HT1080 (cell line): ENCODE measurements around the gene DENND2D. TPM values are rescaled to one million over a fixed set of nuclear protein-coding genes. Genes with fewer than 3 reads are reported as not detected.

Experiments used
- DNase-seq: peaks from one replicate; pipeline ENCODE4 v3.0.0-alpha.2; 2015; ENCODE audit warnings: low read depth
- total RNA-seq: library from RNA; depleted of rRNA; stranded (reverse); fragments of >200 nt; shearing (Covaris generic); gene quantifications from 2 replicates; pipeline ENCODE4 v1.2.3, GENCODE V29; 2014

Gene DENND2D
- total RNA-seq, 1 experiment from 2014 or later: not detected

DNA sequence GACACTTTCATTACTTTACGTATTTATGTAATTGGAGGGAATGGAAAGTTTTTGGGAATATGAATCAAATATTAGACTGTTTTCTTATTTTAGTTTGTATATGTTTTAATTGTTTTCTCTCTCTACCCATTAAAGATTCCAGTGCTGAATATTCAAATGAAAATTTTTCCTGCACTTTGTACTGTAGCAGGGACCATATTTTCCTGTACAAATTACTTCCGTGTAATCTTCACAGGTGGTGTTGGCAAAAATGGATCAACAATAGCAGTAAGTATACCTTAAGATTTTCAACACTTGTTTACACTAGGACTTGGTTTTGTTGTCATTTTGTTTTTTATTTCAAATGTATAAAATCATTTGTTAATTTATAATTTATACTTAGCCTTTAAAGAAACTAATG is 18.4 kb downstream of the DENND2D start:
- DNase-seq: no peak

DNA sequence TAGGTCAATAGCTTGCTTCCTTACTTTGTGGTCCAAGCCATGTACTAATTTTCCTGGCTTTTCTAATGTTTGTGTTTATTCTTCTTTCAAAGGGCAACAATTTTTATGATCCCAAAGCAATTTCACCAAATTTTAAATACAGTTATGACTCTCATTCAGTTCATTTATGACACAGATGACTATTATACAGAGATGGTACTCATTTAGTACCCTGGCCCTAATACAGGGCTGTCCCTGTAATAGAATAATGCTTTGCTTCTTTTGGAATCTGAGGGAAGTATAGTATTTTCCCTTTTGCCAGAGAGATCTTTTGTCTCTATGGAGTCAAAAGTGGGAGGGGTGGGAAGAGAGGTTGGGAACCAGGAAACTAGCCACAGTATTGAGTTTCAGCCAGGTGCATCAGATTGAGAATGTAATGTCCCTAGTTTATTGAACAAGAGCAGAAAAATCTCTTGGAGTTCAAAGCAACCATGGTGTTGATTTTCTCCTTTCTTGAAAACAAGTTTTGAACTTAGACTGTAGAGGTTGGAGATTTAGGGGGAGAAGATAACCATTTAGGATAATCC is 20.4 kb downstream of the DENND2D start:
- no peak for DNase-seq

DNA sequence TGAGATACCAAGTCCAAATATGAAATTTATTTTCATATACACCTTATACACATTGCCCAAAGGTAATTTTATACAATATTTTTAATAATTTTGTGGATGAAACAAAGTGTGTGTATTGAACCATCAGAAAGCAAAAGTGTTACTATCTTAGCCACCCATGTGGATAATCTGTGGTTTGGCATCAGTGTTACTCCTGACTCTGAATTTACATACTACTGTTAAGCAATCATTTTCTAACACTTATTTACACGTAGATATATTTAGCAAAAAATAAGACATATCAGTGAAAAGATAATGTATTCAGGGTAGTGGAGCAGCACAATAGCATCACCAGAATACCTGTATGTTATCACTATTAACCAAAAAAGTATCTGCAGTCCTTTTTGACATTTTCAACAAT is 23.8 kb downstream of the DENND2D start:
- DNase-seq: no peak

DNA sequence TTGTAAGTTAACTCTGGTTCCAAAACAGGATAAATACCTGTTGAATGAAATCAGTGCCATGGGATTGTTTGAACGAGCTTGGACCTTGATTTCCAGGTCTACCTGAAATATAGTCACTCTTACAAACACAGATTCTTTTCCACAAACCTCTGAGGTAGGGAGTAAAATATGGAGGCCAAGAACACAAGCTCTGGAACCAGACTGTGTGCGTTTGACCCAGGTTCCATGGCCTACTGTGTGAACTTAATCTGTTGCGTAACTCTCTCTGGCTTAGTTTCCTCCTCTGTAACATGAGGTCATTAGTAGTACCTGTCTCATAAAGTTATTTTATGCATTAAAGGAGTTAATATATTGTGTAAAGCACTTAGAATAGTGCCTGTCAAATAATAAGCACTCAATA is 25.1 kb downstream of the DENND2D start:
- DNase-seq: no peak

- DNase-seq: no peak
Measured at GRCh38 chr1:111174070-111174469, 26.4 kb downstream of the DENND2D start.

- no peak for DNase-seq
Measured at GRCh38 chr1:111172463-111172862, 28.0 kb downstream of the DENND2D start.

DNA sequence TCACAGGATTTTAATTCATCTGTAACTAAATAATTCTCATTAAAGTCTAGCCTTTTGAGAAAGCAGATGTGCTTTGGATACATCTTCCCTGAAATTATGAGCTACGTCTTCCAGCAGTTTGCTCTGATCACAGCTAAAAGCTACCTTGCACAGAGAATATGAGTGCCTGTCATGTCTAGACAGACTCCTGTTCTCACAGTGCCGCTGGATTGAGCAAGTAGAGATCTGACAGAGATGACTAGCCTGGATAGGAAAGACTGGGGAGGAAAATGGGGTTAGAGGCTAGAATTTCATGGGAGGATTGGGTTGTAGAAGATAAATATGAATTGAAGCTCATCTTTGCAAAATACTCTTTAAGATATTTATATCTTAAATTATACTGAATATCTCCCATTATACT is 36.3 kb downstream of the DENND2D start:
- DNase-seq: no peak

DNA sequence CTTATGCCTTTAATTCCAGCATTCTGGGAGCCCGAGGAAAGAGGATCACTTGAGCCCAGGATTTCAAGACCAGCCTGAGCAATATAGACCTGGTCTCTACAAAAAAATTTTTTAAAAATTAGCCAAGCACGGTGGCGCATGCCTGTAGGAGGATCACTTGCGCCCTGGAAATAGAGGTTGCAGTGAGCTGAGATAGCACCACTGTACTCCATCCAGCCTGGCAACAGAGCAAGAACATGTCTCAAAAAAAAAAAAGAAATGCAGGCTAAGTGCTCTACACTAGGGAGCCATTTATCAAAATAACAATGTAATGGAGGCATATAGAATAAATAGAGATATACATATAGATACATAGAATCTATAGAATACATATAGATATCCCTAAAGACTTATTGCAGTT is 37.1 kb downstream of the DENND2D start:
- no peak for DNase-seq

- no peak for DNase-seq
Measured at GRCh38 chr1:111162488-111162880, 38.0 kb downstream of the DENND2D start.

GRCh38 chr1:111161843-111162487 is 38.5 kb downstream of the DENND2D start:
- DNase-seq: no peak

DNA sequence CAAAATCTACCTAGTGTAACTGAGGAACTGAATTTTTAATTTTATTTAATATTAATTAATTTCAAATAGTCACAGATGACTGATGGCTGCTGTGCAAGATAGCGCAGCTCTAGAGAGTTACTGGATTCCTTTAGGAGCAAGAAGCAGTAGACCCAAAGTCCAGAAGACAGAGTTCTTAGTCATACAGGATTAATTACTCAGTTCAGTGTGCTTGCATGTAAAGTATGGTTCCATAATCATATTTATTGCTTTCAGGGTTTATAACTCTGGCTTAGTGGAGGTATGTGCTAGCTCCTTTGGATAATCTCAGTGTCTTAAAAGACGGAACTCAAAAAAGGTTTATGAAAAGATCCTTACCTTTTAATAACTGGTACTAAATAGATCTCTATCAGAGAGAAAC is 43.0 kb downstream of the DENND2D start:
- no peak for DNase-seq

DNA sequence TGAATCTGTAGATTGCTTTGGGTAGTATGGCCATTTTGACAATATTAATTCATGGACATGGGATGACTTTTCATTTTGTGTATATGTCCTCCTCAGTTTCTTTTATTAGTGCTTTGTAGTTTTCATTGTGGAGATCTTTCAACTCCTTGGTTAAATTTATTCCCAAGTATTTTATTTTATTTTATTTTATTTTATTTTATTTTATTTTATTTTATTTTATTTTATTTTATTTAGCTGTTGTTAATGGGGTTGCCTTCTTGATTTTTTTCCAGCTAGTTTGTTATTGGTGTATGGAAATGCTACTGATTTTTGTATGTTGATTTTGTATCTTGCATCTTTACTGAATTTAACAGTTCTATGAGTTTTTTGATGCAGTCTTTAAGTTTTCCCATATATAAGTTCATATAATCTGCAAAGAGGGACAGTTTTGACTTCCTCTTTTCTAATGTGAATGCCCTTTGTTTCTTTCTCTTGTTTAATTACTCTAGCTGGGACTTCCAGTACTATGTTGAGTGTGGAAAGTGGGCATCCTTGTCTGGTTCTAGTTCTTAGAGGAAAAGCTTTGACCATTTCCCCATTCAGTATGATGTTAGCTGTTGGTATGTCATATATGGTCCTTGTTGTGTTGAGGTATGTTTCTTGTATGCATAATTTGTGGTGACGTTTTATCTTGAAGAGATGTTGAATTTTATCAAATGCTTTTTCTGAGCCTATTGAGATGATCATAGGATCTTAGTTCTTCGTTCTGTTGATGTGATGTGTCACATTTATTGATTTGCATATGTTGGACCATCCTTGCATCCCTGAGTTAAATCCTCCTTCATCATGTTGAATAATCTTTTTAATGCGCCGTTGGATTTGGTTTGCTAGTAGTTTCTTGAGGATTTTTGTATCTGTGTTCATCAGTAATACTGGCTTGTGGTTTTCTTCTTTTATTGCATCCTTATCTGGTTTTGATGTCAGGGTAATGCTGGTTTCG is 46.1 kb downstream of the DENND2D start:
- DNase-seq: no peak

DNA sequence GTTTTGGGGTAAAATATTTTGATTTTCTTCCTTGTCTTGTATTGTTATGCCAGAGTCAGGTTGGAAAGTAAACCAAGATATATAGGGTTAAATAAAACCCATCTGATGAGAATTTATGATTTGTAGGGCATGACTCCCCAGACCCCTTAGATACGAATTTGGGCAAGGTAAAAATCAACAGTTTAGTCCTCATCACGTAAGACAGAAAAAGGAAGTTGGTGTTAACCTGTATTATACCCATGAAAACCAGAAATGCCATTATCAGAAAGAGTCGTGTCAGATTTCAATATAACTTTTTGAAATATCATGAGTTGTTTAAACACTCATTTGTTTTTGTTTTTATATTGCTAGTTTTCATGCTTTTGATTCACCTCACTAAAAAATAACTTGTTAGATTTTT is 48.6 kb downstream of the DENND2D start:
- no peak for DNase-seq

DNA sequence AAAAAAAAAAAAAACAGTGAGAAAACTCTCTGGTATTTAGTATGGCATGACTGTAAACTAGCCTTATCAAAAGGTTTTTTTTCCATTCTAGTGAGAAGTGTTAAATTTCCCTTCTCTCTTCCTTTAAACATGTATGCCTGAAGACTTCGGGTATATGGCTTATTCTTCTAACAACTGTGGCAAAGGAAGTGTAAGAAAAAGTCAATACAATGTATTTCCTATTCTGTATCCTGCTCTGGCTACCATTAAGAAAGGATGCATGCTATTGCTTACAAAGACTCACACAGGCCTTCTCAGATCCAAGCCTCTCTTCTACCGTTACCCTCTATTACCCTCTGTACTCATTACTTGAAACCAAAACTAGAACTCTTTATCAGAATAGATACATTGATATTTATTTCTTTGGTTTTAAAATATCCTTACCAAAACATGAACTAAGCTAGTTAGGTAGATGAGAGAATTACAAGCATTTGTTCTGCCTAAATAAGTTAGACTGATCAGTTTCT is 52.0 kb downstream of the DENND2D start:
- DNase-seq: no peak

- no peak for DNase-seq
Measured at GRCh38 chr1:111147948-111148347, 52.5 kb downstream of the DENND2D start.

DNA sequence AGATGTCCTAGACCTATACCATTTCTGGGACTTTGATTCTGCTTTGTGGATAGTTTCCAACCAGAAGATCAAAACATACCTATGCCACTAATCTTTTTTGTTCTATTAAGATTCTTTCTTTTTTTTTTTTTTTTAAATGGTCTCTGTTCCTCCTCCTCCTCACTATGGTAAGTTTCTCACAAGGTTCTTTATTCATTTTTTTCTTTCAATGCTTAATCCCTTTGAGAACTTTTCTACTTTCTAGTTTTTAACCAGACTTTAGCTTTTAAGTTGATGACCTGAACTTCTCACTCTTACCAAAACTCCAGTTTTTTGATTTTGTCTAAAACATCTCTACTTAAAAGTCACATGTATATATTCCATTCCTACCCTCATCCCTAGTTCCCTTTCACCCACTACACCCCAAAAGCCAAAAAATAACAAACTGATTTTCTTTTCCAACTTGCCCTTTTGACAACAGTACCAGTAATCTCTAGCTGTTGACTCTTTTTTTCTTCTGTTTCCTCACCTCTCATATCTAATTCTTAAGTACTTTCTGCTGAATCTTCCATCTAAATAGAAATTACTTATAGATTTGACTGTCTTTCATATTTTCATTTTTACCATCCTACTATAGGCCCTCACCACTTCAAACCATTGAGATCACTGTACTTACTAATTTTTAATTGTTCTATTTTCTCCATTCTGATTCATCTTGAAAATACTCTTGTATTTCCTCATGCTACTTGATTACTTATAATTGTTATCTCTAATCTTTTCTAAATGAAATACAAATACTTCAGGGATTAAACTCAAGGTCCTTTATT is 54.3 kb downstream of the DENND2D start:
- DNase-seq: no peak

GRCh38 chr1:111145542-111145941 is 54.9 kb downstream of the DENND2D start:
- DNase-seq: no peak

DNA sequence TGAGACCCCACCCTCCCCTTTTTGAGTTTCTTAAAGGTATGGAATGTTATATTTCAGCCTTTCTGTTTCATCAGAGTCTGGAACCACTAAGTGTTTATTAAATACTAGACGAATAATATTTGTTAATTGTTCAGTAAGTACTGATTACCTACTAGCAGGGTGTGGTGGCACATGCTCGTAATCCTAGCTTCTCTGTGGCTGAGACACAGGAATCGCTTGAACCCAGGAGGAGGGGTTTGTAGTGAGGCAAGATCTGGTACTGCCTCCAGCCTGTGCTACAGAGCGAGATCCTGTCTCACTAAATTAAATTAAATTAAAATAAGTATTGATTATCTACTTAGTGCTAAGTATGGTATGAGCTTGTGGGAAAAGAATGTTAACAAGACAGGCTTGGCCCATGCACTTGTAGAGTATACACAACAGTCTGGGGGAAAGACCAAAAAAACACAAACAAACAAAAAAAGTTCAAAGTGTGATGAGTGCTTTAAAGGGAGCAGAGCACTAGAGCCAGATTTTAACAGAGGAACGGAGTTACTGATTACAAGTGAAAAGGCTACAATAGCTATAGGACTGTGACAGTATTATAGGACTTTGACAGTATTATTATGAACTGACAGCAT is 58.0 kb downstream of the DENND2D start:
- no peak for DNase-seq

GRCh38 chr1:111141245-111142220 is 58.9 kb downstream of the DENND2D start:
- no peak for DNase-seq

DNA sequence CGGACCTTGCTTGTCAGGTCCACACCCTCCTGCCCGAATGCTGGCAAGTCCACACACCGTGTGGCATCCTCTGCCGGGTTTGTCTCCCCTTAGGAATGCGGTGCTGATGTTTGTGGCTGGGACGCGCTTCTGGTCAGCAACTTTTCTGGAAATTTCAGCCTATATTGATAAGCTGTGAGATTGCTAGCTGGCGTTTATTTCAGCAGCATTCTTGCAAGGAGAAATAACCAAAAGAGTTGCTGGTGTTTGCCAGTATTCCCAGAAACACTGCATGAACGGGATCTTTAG is 59.8 kb downstream of the DENND2D start:
- DNase-seq: peak; percentile 47
